ENCODE results near the gene PTGES3.
"Not testable (repeated sequence)": the region's sequence is repeated elsewhere in the genome, so short reads cannot be mapped to it uniquely, and the experiment has no call there.

The PTGES3 gene, protein sequence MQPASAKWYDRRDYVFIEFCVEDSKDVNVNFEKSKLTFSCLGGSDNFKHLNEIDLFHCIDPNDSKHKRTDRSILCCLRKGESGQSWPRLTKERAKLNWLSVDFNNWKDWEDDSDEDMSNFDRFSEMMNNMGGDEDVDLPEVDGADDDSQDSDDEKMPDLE

DNA sequence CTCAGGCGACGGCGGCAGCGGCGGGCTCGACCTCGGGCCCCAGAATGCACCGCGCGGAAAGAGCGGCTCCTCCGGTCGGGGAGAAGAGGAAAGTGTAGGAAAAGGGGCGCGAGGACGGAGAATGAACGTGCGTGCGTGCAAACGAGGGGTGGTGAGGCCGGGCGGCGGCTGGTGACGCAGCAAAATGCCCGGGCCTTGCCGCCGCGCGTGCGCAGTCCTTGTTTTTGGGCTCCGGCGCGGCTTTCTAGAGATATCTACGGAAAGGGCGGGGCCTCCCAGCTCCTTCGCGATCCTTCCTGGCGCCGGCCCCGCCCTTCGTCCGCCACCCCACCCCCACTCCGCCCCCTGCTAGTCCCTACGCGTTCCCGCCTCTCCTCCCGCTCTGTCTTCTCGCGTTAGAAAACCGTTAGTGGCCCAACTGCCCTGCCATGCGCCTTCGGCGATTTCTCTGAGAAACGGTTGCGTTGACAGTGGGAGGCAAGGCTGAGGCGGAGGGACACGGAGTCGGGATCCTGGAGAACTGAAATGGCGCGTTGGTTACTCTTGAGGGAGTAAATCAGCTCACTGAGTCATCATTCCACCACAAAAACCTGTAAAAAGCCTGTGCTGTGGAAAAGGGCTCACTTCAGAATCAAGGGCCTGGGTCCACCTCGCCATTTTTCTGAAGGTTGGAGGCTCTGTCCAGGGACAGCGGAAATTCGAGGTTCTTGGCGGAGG lies at the start of gene PTGES3:
PTGES3 (minus strand) TSS at position 156 of the 717 bp plus-strand sequence. CDS start 285 bp downstream, outside the sequence.
- peak; percentile 96 for DNase-seq

DNA sequence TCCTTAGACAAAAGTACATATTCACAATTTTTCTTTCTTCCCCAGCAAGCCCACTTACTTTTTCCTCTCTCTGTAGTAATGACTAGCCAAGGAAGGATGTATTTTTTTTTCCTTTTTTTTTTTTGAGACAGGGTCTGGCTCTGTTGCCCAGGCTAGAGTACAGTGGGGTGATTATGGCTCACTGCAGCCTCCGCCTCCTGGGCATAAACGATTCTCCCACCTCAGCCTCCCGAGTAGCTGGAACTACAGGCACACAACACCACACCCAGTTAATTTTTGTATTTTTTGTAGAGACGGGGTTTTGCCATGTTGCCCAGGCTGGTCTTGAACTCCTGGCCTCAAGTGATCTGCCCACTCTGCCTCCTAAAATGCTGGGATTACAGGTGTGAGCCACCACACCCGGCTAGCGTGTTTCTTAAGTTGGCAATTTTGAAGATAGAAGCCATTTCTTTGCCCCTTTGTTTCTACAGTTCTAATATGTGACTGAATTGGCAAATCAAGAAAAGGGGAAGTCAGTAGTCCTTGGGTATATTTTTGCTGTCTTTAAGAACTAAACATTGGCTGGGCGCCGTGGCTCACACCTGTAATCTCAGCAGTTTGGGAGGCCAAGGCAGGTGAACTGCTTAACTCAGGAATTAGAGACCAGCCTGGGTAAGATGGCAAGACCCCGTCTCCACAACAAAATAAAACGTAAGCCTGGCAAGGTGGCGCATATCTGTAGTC lies 40.2 kb upstream of the PTGES3 start:
- no peak for DNase-seq

DNA sequence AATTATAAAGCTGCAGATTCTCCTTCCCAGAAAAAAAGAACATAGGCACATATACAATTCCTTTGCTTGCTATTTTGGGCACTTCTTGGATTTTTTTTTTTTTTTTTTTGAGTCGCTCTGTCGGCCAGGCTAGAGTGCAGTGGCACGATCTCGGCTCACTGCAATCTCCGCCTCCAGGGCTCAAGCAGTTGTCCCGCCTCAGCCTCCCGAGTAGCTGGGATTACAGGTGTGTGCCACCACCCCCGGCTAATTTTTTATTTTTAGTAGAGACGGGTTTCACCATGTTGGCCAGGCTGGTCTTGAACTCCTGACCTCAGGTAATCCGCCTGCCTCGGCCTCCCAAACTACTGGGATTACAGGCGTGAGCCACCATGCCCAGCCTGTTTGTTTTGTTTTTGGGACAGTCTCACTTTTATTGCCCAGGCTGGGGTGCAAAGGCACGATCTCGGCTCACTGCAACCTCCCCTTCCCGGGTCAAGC lies 38.2 kb upstream of the PTGES3 start:
- DNase-seq = not testable (repeated sequence)

DNA sequence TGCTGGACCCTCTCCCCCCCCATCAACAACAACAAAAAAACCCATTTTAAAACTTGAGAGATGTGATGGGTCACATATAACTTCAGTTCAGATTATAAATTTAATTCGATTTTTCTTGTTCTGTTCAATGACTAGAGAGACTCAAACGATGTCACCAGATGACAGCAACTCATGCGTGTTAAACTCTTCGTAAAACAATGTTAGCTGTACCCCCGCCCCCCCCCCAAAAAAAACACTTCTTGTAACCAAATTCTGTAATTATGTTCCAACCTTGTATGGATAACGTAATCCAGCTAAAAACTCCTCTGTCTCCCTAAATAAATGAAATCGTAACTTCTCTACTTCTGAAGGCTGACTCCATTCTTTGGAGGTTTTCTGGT lies 37.6 kb upstream of the PTGES3 start:
- no peak for DNase-seq

DNA sequence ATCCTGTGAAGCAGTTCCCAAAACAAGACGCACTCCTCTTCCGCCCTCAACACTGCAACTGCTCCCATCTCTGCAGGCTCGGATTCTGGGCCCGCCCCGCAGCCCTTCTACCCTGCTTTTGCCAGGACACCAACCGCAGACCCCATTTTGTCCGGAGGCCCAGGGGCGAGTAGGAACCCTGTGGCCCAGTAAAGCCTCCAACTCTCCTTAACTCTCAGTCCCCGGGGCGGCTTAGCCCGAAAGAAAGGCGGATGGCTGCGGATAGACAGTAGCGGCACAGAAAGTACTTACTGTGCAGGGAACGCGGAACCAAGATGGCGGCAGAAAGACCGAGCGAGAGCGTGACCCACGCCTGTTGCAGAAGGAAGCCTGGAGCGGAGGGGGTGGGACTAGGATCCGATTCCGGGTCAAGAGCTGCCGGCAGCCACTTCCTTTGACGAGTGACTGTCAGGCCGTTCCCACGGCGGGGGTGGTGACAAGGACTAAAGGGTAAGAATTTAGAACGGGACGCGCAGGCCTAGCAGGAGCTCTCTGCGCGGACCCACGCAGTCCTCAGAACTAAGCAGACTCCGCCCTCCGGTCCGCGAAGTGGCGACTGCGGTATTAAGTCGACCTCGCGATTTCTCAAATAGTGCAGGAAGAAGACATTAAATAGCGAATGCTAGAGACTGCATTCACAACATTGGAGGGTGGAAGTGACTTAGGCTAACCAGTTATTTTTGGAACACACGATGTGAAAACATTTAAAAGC lies 37.1 kb upstream of the PTGES3 start, which contains the start of gene NACA:
NACA (minus strand) TSS at position 328 of the 751 bp plus-strand sequence. CDS start 778 bp downstream, outside the sequence.
- DNase-seq = peak; percentile 93

DNA sequence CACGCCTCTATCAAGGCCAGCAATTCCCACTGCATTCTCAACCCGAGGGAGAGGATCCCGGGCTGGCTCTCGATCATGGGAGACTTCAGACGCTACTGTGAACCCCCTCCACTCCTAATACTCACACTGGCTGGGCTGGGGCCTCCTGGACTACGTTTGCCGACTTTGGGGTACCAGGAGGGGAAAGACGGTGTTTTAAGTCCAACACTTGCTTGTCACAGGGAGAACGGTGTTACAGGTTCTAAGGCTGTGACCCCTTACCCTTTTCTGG lies 36.6 kb upstream of the PTGES3 start:
- DNase-seq = no peak

DNA sequence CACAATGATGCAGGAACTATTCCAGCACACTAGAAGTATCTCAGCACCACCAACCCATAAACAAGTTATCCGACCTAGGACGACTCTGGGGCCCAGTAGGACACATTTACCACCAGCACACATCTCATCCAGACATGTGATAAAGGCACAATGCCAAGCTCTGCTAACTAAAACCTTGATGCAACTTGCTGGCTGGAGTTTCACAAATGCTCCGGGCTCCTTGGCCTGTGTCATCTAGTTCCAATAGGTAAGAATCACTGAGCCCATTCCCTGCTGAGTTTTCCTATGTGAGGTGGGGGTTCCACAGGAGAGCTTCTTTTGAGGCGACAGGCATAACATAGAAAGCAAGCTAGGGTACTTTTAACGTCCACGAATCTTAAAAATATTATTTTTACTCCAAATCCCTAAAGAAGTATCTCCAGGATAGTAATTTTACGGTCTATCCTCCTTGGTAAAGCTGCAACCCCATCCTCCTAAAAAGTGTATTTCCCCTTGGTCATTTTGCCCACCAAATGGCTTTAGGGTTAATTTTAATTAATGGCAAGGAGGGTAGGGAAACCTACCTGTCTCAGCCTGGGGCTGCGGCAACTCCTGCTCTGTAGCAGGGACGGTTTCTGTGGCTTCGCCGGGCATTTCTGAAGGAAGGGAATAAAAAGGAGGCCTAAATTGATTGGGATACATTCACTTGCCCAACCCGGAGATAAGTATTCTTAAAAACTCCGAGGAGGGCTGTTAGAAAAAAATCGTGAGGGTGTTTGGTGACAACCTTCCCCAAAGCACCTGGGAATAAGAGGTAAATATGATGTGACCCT lies 36.0 kb upstream of the PTGES3 start:
- no peak for DNase-seq

DNA sequence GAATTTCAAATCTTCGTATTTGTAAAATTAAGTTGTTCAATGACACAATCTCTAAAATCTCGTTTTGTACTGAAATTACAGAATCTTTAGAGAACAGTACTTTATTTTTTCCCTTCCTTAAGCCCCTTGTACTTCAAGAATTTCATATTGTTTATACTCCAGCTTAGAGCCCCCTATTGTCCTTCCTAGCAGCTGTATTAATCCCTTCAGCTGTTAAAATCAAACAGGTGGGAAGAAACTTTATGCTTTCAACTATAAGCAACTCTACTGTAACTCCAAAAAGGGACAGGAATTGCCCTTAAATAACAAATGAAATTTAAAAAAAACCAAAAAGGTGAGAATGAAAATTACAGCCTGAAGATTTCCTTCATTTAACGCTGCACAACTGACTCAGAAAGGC lies 35.3 kb upstream of the PTGES3 start:
- no peak for DNase-seq

DNA sequence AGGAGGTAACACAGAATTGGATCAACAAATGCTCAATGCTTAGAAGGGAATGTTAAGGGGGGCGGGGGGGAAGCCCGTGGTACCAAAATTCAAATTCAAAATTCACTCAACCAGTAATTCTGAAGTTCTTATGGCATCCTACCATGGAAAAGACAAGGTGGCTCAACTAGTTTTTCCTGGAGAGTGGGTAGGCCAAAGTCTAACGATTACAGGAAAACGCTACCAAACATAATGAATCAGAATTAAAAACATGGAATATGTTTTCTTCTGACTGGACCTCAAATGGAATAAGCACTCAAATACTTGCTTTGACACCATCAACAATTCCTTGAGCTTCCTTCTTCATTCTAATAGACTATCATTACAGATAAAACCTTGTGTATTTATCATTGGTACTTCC lies 34.7 kb upstream of the PTGES3 start:
- DNase-seq = no peak

DNA sequence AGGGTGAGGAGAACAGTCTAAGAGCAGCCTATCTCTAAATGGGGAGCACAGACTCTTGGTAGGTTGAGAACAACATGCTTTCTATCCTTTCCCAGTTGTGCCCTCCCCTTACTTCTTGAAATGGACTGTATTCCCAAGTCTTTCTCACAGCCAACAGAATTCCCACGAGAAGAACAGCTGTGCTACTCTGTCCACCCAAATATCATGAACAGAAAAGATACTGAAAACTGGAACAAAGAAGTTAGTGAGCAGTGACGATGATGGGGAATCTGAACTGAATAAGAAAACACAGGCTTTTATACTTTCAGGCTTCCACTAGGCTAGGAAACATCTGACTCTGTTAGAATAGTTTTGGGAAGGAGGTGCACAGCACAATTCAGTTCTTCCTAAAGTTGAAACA lies 33.6 kb upstream of the PTGES3 start:
- no peak for DNase-seq

DNA sequence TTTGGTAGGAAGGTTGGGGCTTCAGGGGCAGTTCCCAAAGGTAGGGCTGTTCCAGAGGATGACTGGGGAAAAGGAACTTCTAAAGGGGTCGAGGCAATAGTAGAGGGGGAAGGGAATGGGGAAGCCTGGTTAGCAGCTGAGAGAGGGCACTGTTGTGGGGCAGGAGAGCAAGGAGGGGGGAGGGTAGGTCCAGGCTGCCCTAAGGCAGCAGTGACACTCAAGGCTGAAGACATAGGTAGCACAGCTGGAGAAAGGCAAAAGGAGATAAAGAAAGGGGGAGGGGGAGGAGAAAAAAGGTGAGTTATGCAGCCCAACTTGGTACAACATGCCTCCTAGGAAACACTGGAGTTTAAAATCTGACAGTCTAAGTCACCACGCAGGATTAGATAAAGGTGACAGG lies 33.1 kb upstream of the PTGES3 start:
- DNase-seq = no peak

DNA sequence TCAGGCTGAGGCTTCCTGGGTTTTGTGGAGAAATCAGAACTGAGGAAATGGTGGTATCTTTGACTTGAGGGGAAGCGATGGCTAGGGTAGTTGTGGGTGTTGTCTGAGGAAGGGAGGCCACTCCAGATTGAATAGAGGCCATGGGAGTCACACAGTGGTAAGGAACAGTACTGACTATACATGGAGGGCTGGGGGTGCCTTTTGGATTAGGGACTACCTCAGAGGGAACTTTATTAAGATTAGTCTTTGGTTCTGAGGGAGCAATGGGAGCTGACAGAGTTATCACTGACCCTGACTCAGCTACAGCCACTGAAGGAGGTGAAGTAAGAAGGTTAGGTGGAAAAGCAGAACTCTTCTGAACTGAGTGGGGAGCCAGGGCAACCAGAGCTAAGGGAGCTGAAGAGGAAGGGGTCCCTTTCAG lies 32.7 kb upstream of the PTGES3 start:
- no peak for DNase-seq

DNA sequence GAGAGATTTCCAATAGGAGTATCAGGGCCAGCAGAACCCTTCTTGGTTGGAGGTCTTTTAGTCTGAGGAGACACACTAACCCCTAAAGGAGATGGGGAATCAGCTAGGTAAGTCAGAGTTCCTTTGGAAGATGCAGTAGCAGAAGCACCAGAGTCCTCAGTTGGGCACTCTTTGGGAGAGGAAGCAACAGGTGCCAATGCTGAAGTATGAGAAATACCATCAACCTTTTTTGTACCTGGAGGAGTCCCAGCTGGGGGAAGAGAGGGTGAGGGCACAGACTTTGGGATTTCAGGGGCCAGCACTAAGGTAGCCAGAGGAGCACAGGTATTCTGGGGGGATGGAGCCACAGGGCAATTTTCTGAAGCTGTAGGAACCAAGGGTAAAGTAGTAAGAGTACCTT lies 31.0 kb upstream of the PTGES3 start:
- DNase-seq = no peak

DNA sequence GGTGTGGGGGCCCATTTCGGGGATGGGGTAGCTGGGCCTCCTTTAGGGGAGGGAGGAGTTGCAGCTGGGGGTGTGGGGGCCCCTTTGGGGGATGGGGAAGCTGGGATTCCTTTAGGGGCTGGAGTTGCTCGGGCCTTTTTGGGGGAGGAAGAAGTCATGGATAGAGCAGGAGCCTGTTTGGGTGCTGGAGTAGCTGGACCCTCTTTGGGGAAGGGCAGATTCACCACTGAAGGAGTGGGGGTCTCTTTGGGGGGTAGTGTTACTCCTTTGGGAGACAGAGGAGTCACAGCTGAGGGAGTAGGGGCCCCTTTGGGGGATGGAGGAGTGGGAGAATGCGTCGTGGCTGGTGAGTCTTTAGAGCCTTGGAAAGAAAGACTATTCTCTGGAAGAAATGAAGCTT lies 30.6 kb upstream of the PTGES3 start:
- no peak for DNase-seq

DNA sequence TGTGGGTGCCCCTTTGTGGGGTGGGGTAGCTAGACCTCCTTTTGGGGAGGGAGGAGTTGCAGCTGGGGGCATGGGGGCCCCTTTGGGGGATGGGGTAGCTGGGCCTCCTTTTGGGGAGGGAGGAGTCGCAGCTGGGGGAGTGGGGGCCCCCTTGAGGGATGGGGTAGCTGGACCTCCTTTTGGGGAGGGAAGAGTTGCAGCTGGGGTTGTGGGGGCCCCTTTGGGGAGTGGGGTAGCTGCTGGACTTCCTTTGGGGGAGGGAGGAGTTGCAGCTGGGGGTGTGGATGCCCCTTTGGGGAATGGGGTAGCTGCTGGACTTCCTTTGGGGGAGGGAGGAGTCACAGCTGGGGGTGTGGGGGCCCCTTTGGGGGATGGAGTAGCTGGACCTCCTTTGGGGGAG lies 30.1 kb upstream of the PTGES3 start:
- DNase-seq = no peak

DNA sequence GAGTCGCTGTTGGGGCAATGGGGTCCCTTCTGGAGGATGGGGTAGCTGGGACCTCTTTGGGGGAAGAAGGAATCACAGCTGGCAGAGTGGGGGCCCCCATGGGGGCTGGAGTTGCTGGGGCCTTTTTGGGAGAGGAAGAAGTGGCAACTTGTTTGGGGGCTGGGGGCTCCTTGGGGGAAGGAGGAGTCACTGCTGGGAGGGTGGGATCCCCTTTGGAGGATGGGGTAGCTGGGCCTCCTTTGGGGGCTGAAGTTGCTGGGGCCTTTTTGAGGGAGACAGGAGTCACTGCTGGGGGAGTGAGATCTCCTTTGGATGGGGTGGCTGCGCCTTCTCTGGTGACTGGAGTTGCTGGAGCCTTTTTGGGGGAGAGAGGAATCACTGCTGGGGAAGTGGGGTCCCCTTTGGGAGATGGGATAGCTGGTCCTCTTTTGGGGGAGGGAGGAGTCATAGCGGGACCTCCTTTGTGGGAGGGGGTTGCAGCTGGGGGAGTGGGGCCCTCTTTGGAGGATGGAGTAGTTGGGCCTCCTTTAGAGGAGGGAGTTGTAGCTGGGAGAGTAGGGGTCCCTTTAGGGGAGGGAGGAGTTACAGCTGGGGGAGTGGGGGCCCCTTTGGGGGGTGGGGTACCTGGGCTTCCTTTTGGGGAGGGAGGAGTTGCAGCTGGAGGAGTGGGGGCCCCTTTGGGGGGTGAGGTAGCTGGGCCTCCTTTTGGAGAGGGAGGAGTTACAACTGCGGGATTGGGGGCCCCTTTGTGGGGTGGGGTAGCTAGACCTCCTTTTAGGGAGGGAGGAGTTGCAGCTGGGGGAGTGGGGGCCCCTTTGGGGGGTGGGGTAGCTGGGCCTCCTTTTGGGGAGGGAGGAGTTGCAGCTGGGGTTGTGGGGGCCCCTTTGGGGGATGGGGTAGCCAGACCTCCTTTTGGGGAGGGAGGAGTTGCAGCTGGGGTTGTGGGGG lies 29.1 kb upstream of the PTGES3 start:
- no peak for DNase-seq

DNA sequence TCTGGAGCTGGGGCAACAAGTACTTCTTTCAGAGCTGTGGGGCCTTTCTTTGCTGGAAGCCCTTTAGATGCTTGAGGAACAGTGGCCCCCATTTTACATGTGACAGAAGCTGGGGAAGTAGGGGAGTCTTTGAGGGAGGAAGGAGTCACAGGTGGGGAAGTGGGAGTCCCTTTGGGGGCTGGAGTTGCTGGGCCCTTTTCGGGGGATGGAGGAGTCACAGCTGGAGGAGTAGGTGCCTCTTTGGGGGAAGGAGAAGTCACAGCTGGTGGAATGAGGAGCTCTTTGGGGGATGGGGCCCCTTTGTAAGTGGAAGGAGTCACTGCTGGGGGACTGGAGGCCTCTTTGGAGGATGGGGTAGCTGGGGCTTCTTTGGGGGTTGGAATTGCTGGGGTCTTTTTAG lies 28.4 kb upstream of the PTGES3 start:
- DNase-seq = no peak

DNA sequence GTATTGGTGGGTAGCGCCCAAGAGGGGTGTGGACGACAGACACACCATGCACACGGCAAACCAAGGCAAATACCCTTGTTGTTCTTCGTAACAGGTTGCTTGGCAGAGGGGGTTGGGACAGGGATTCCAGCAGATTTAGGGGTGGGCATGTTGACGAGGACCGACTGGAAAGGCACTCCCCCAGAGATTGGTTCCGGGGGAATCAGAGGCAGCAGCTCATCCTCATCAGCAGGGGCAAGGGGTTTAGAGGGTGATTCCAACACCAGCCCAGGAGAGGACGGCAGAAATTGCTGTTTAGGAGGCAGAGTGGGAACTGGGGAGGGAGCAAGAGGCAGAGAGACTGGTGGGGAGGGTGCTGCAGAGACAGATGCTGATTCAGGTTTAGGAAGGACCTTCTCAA lies 27.7 kb upstream of the PTGES3 start:
- no peak for DNase-seq

DNA sequence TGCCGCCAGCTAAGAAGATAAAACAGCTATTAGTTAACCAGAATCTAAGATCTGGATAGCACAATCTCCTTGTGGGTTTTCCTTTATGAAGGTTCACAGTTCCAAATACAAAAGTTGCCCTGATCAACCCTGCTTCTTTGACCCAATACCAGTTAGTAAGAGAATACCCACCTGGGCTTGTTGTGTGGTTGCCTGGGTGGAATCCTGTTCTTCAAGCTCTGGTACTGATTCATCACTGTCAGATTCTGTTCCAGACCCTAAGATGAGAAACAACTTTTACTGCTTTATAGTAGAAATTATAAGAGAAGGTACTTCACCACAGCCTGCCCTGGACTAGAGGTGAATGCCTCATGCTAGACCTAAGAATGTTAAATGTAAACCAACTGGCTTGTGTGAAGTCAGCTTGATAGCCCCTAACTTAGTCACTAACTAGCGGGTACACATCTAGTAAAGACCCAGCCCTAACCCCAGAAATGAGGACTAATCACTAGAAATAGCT lies 26.4 kb upstream of the PTGES3 start:
- DNase-seq = no peak

DNA sequence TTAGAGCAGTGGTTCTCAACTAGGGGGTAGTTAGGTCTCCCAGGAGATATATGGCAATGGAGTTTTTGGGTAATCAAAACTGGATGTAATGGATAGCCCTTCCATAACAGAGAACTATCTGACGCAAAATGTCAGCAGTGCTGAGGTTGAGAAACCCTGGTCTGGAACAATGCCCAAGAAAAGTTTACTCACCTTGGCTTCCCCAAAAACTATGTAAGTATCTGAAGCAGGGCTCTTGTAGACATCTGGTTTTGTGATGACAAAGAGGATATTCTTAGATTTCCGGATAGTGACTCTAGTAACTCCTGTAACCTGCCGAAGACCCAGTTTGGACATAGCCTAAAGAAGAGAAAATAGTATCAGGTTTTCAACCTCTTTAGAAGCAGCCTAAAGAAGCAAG lies 25.3 kb upstream of the PTGES3 start:
- DNase-seq = no peak

DNA sequence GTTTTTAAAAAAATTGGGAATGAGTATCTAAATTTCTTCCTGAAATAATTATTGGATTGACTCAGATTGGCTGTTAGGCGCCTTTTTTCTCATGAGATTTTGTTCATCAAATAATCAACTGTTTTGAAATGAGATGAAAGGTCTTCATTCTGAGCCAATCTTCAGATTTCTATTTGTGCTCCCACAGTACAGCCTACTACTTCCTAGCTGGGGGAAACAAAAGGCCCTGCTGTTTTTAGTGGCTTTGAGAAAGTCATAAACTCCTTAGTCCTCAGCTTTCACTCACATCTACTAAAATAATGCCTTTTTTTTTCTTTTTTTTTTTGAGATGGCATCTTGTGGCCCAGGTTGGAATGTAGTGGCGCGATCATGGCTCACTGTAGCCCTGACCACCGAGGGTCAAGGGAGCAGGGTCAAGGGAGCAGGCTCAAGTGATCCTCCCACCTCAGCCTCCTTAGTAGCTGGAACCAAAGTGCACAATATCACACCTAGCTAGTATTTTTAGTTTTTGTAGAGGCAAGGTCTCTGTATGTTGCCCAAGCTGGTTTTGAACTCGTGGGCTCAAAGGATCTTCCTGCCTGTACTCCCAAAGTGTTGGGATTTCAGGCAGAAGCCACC lies 21.8 kb upstream of the PTGES3 start:
- DNase-seq = no peak

Data from activated T-cell treated with anti-CD3 and anti-CD28 coated beads, Interleukin-2, amount 50 U/mL, for 1 hour (primary cell).